ENCODE data around the gene CTNNA3. TPM values are rescaled to one million over a fixed set of nuclear protein-coding genes. Genes with fewer than 3 reads are reported as not detected.

CTNNA3 gene
- total and polyA plus RNA-seq, 7 donors: 0.85 to 66.2 (median 28.1) TPM

- DNase-seq (no peak), ATAC-seq (no peak)
- peak overlapping the region; percentile 91 for H3K27ac ChIP-seq
- TF ChIP-seq CTCF (IDR thresholded peaks at IDR 0.05): no peak
- H3K9me3 ChIP-seq: no peaks in the 10 kb centered on the region
- H3K4me3 ChIP-seq: peak overlapping the region; percentile 63
- H3K27me3 ChIP-seq (ENCODE audit: insufficient read depth in 3 of 3, low read length in 2 of 3): no peaks in the 10 kb centered on the region
- H3K4me1 ChIP-seq: peaks cover 20% of the 10 kb centered on the region
- intact Hi-C loops (cut with DNase I): no loop called here
- no peaks in the 10 kb centered on the region for H3K36me3 ChIP-seq (ENCODE audit: insufficient read depth in 1 of 2, low read depth in 1 of 2)
- WGBS, 3 donors: 66 to 84% (median 72%) methylated on average over 3 of the region's 3 CpGs
These were observed 33.6 kb downstream of the CTNNA3 start for GRCh38 chr10:67662415-67662814.

- 55 to 62% (median 60%) methylated on average over 2 of the region's 2 CpGs for WGBS, 3 donors
These were observed 36.5 kb downstream of the CTNNA3 start for GRCh38 chr10:67659497-67659896.

GRCh38 chr10:67657775-67658174, 38.2 kb downstream of the CTNNA3 start:
- 73 to 81% (median 79%) methylated on average over 4 of the region's 4 CpGs for WGBS, 3 donors
- no peak for TF ChIP-seq CTCF (IDR thresholded peaks at IDR 0.05)

More at GRCh38 chr10:67659497-67659896, 36.5 kb downstream of the CTNNA3 start:
- no peaks in the 10 kb centered on the region for H3K36me3 ChIP-seq (ENCODE audit: insufficient read depth in 1 of 2, low read depth in 1 of 2)
- peak overlapping the region; percentile 36 for H3K4me3 ChIP-seq
- TF ChIP-seq CTCF (IDR thresholded peaks at IDR 0.05): no peak
- peaks cover 25% of the 10 kb centered on the region for H3K4me1 ChIP-seq
- H3K27me3 ChIP-seq (ENCODE audit: insufficient read depth in 3 of 3, low read length in 2 of 3): no peaks in the 10 kb centered on the region
- ATAC-seq (peak; percentile 73 to 88 (median 86)), DNase-seq (no peak)
- H3K27ac ChIP-seq: peak overlapping the region; percentile 76
- intact Hi-C loops (cut with DNase I): no loop called here
- no peaks in the 10 kb centered on the region for H3K9me3 ChIP-seq

GRCh38 chr10:67650558-67650957, 45.4 kb downstream of the CTNNA3 start:
- peaks cover 26% of the 10 kb centered on the region for H3K4me1 ChIP-seq
- TF ChIP-seq CTCF (IDR thresholded peaks at IDR 0.05): no peak
- H3K4me3 ChIP-seq: no peak overlapping the region
- H3K27me3 ChIP-seq (ENCODE audit: insufficient read depth in 3 of 3, low read length in 2 of 3): no peaks in the 10 kb centered on the region
- peak; percentile 80 to 89 (median 84) for ATAC-seq
- peak overlapping the region; percentile 67 for H3K27ac ChIP-seq
- 23 to 42% (median 27%) methylated on average over 4 of the region's 4 CpGs for WGBS, 3 donors
- intact Hi-C loops (cut with DNase I): no loop called here
- DNase-seq: no peak
- H3K9me3 ChIP-seq: no peaks in the 10 kb centered on the region
- H3K36me3 ChIP-seq (ENCODE audit: insufficient read depth in 1 of 2, low read depth in 1 of 2): peaks cover 0 to 10% of the 10 kb centered on the region in 2 donors

More at GRCh38 chr10:67657775-67658174, 38.2 kb downstream of the CTNNA3 start:
- Histone ChIP-seq H3K4me1 (peaks cover 25% of the 10 kb centered on the region), H3K27me3 (ENCODE audit: insufficient read depth in 3 of 3, low read length in 2 of 3) (no peaks in the 10 kb centered on the region), H3K9me3 (no peaks in the 10 kb centered on the region), H3K27ac (no peak overlapping the region), H3K4me3 (no peak overlapping the region), H3K36me3 (ENCODE audit: insufficient read depth in 1 of 2, low read depth in 1 of 2) (no peaks in the 10 kb centered on the region)
- DNase-seq (no peak), ATAC-seq (peak in 2 of 4 donors; percentile 13 to 48)
- intact Hi-C loops (cut with DNase I): no loop called here

All from psoas muscle (tissue), 8 donors.